NCI-H2227 treated with DMSO at 0.1 percent for 48 hours (cell line): ENCODE results near the gene AQP6.
"Not testable (repeated sequence)": the region's sequence is repeated elsewhere in the genome, so short reads cannot be mapped to it uniquely, and the experiment has no call there.

Experiments used
- DNase-seq: peaks from one replicate; lab custom pipeline; 2025; lab: John Stamatoyannopoulos, UW

Gene AQP6

GRCh38 chr12:49969651-49970429, 2.9 kb upstream of the AQP6 start:
- no peak for DNase-seq

GRCh38 chr12:49970658-49971057, 2.1 kb upstream of the AQP6 start:
- DNase-seq, result no peak

- DNase-seq, result no peak
Observed at GRCh38 chr12:49971141-49971540, 1.6 kb upstream of the AQP6 start.

- no peak for DNase-seq
Observed at GRCh38 chr12:49972129-49972528, 618 bp upstream of the AQP6 start.

- no peak for DNase-seq
Observed at GRCh38 chr12:49973361-49973830, 649 bp downstream of the AQP6 start.

- no peak for DNase-seq
Observed at GRCh38 chr12:49974231-49974675, 1.5 kb downstream of the AQP6 start.

GRCh38 chr12:49974677-49975317, 2.0 kb downstream of the AQP6 start:
- DNase-seq, result no peak

- DNase-seq, result no peak
Observed at GRCh38 chr12:49975318-49975761, 2.6 kb downstream of the AQP6 start.

- no peak for DNase-seq
Observed at GRCh38 chr12:49976557-49976956, 3.8 kb downstream of the AQP6 start.

- DNase-seq, result no peak
Observed at GRCh38 chr12:49978125-49978524, 5.4 kb downstream of the AQP6 start.

- no peak for DNase-seq
Observed at GRCh38 chr12:49979016-49979586, 6.4 kb downstream of the AQP6 start.

GRCh38 chr12:49979791-49980190, 7.0 kb downstream of the AQP6 start:
- no peak for DNase-seq

- DNase-seq, result no peak
Observed at GRCh38 chr12:49980501-49981349, 8.0 kb downstream of the AQP6 start.

GRCh38 chr12:49982246-49983087, 9.7 kb downstream of the AQP6 start:
- no peak for DNase-seq

GRCh38 chr12:49983892-49984291, 11.1 kb downstream of the AQP6 start:
- peak; percentile 29 for DNase-seq

GRCh38 chr12:49984476-49985359, 12.0 kb downstream of the AQP6 start:
- no peak for DNase-seq

- no peak for DNase-seq
Observed at GRCh38 chr12:49985981-49986380, 13.2 kb downstream of the AQP6 start.

GRCh38 chr12:49986476-49986875, 13.7 kb downstream of the AQP6 start:
- DNase-seq, result not testable (repeated sequence)

GRCh38 chr12:49987625-49988303, 15.0 kb downstream of the AQP6 start:
- no peak for DNase-seq
